Vagina (tissue), 2 donors: ENCODE data around the gene CHRD. TPM values are rescaled to one million over a fixed set of nuclear protein-coding genes. Genes with fewer than 3 reads are reported as not detected.

Experiments
- DNase-seq, 2 donors: peaks; one replicate each; pipeline ENCODE4 v3.0.0-alpha.2; 2017; ENCODE audit errors: extremely low spot score in 2 of 2
- H3K27ac ChIP-seq: fragments of 200-600 bp; sonication (generic); one replicate; pipeline ENCODE4 v1.5.1; 2019
- H3K27me3 ChIP-seq: fragments of 200-600 bp; sonication (generic); one replicate; pipeline ENCODE4 v1.5.1; 2019
- H3K36me3 ChIP-seq, 2 donors: fragments of 200-600 bp; sonication (generic); one replicate each; pipeline ENCODE4 v1.5.1; 2017 to 2019
- H3K4me1 ChIP-seq: fragments of 200-600 bp; sonication (generic); one replicate; pipeline ENCODE4 v1.5.1; 2019
- H3K4me3 ChIP-seq, 2 donors: fragments of 200-600 bp; sonication (generic); 1 replicate in 1 of 2; 2 replicates in 1 of 2; pipeline ENCODE4 v1.5.1; 2016 to 2019
- H3K9me3 ChIP-seq: fragments of 200-600 bp; sonication (generic); one replicate; pipeline ENCODE4 v1.5.1; 2019
- CTCF ChIP-seq, 3 experiments: fragments of 450-650 bp in 2 of 3; fragments of 200-600 bp in 1 of 3; sonication (generic) in 1 of 3; IDR thresholded peaks; one replicate each; pipeline ENCODE4 v1.5.1; 2017 to 2019; ENCODE audit warnings: antibody characterized with exemption in 3 of 3, mild to moderate bottlenecking in 2 of 3, moderate library complexity in 2 of 3
- POLR2A ChIP-seq, 2 donors: fragments of 450-650 bp; IDR thresholded peaks; one replicate each; pipeline ENCODE4 v1.6.1; 2017; ENCODE audit warnings: antibody characterized with exemption in 2 of 2, mild to moderate bottlenecking in 2 of 2, moderate library complexity in 2 of 2
- POLR2AphosphoS5 ChIP-seq, 2 donors: sonication (generic); formaldehyde crosslinking; IDR thresholded peaks; one replicate each; pipeline ENCODE4 v1.9.0; 2017; ENCODE audit warnings: antibody characterized with exemption in 2 of 2, mild to moderate bottlenecking in 2 of 2, low read depth in 1 of 2; ENCODE audit not compliant: insufficient read depth in 1 of 2
- intact Hi-C: fragments of 100-400 bp; cut with DNase I; formaldehyde crosslinking; loops from one replicate; pipeline ENCODE4 v1.15.1; 2023
- total RNA-seq: library from RNA; depleted of rRNA; stranded (reverse); fragments of >200 nt; gene quantifications from one replicate; pipeline ENCODE4 v1.2.3, GENCODE V29; 2016

The CHRD gene
- total RNA-seq, 1 donor from 2014 or later, result 32.7 TPM

- TF ChIP-seq POLR2AphosphoS5 (IDR thresholded peaks at IDR 0.05; ENCODE audit: insufficient read depth in 1 of 2, low read depth in 1 of 2), result no peak
- H3K36me3 ChIP-seq, result no peaks in the 10 kb centered on the region
- no peak overlapping the region for H3K4me3 ChIP-seq
- no peak for DNase-seq
- H3K27ac ChIP-seq, result no peak overlapping the region
- peaks cover 2% of the 10 kb centered on the region for H3K4me1 ChIP-seq
- intact Hi-C loops, result no loop called here
- H3K9me3 ChIP-seq, result no peaks in the 10 kb centered on the region
- no peaks in the 10 kb centered on the region for H3K27me3 ChIP-seq
These were observed 25.5 kb downstream of the CHRD start for GRCh38 chr3:184405075-184406030.

- Histone ChIP-seq H3K9me3 (no peaks in the 10 kb centered on the region), H3K4me3 (no peak overlapping the region), H3K36me3 (no peaks in the 10 kb centered on the region), H3K4me1 (no peaks in the 10 kb centered on the region), H3K27ac (no peak overlapping the region), H3K27me3 (no peaks in the 10 kb centered on the region)
- intact Hi-C loops, result no loop called here
- TF ChIP-seq POLR2A (IDR thresholded peaks at IDR 0.05), result no peak
- TF ChIP-seq CTCF (IDR thresholded peaks at IDR 0.05), result no peak
- no peak for TF ChIP-seq POLR2AphosphoS5 (IDR thresholded peaks at IDR 0.05; ENCODE audit: insufficient read depth in 1 of 2, low read depth in 1 of 2)
- DNase-seq, result no peak
These were observed 29.6 kb downstream of the CHRD start for GRCh38 chr3:184409331-184409926.

GRCh38 chr3:184409946-184410500 lies 30.2 kb downstream of the CHRD start:
- H3K27ac ChIP-seq, result no peak overlapping the region
- H3K4me3 ChIP-seq, result no peak overlapping the region
- H3K4me1 ChIP-seq, result no peaks in the 10 kb centered on the region
- peak in 1 of 2 donors; percentile 83 for DNase-seq
- no peak for TF ChIP-seq POLR2A (IDR thresholded peaks at IDR 0.05)
- TF ChIP-seq POLR2AphosphoS5 (IDR thresholded peaks at IDR 0.05; ENCODE audit: insufficient read depth in 1 of 2, low read depth in 1 of 2), result no peak
- TF ChIP-seq CTCF (IDR thresholded peaks at IDR 0.05), result no peak
- intact Hi-C loops, result no loop called here
- no peaks in the 10 kb centered on the region for H3K36me3 ChIP-seq
- H3K9me3 ChIP-seq, result no peaks in the 10 kb centered on the region
- H3K27me3 ChIP-seq, result no peaks in the 10 kb centered on the region

- H3K27ac ChIP-seq, result no peak overlapping the region
These were observed 34.8 kb downstream of the CHRD start for GRCh38 chr3:184414418-184415202.

More at GRCh38 chr3:184414418-184415202, 34.8 kb downstream of the CHRD start:
- Histone ChIP-seq H3K4me1 (no peaks in the 10 kb centered on the region), H3K9me3 (no peaks in the 10 kb centered on the region), H3K36me3 (no peaks in the 10 kb centered on the region), H3K4me3 (no peak overlapping the region), H3K27me3 (no peaks in the 10 kb centered on the region)
- DNase-seq, result no peak
- TF ChIP-seq POLR2AphosphoS5 (IDR thresholded peaks at IDR 0.05; ENCODE audit: insufficient read depth in 1 of 2, low read depth in 1 of 2) (no peak), CTCF (IDR thresholded peaks at IDR 0.05) (no peak), POLR2A (IDR thresholded peaks at IDR 0.05) (no peak)
- intact Hi-C loops, result no loop called here
